ENCODE results near the gene TNFRSF6B.

The TNFRSF6B gene

GRCh38 chr20:63744574-63745423 is 48.3 kb downstream of the TNFRSF6B start:
- DNase-seq (ENCODE audit: low spot score in 2 of 2), result no peak
- H3K9me3 Mint-ChIP-seq, result no peaks in the 10 kb centered on the region

GRCh38 chr20:63745424-63745805 is 49.0 kb downstream of the TNFRSF6B start:
- DNase-seq (ENCODE audit: low spot score in 2 of 2) (no peak), ATAC-seq (ENCODE audit: low read depth) (no peak)
- Mint-ChIP-seq H3K4me1 (no peaks in the 10 kb centered on the region), H3K27ac (no peak overlapping the region), H3K36me3 (no peaks in the 10 kb centered on the region), H3K27me3 (peaks cover 1% of the 10 kb centered on the region), H3K4me3 (no peak overlapping the region), H3K9me3 (no peaks in the 10 kb centered on the region)

More at GRCh38 chr20:63744574-63745423, 48.3 kb downstream of the TNFRSF6B start:
- no peak for ATAC-seq (ENCODE audit: low read depth)
- peaks cover 1% of the 10 kb centered on the region for H3K27me3 Mint-ChIP-seq
- H3K27ac Mint-ChIP-seq, result no peak overlapping the region
- H3K4me3 Mint-ChIP-seq, result no peak overlapping the region
- no peaks in the 10 kb centered on the region for H3K36me3 Mint-ChIP-seq
- no peaks in the 10 kb centered on the region for H3K4me1 Mint-ChIP-seq

- H3K27ac Mint-ChIP-seq, result no peak overlapping the region
- no peak overlapping the region for H3K4me3 Mint-ChIP-seq
- H3K4me1 Mint-ChIP-seq, result no peaks in the 10 kb centered on the region
- H3K36me3 Mint-ChIP-seq, result no peaks in the 10 kb centered on the region
- ATAC-seq (ENCODE audit: low read depth) (no peak), DNase-seq (ENCODE audit: low spot score in 2 of 2) (no peak)
- peaks cover 1% of the 10 kb centered on the region for H3K27me3 Mint-ChIP-seq
- H3K9me3 Mint-ChIP-seq, result no peaks in the 10 kb centered on the region
These were observed 49.7 kb downstream of the TNFRSF6B start for GRCh38 chr20:63745961-63746731.

GRCh38 chr20:63746751-63747315 is 50.4 kb downstream of the TNFRSF6B start:
- ATAC-seq (ENCODE audit: low read depth), result no peak
- H3K27me3 Mint-ChIP-seq, result peaks cover 1% of the 10 kb centered on the region

GRCh38 chr20:63747622-63748069 is 51.2 kb downstream of the TNFRSF6B start:
- ATAC-seq (ENCODE audit: low read depth) (no peak), DNase-seq (ENCODE audit: low spot score in 2 of 2) (no peak)
- no peak overlapping the region for H3K4me3 Mint-ChIP-seq
- H3K27me3 Mint-ChIP-seq, result peaks cover 1% of the 10 kb centered on the region
- no peaks in the 10 kb centered on the region for H3K9me3 Mint-ChIP-seq
- H3K4me1 Mint-ChIP-seq, result no peaks in the 10 kb centered on the region
- H3K27ac Mint-ChIP-seq, result no peak overlapping the region
- no peaks in the 10 kb centered on the region for H3K36me3 Mint-ChIP-seq

More at GRCh38 chr20:63746751-63747315, 50.4 kb downstream of the TNFRSF6B start:
- Mint-ChIP-seq H3K9me3 (no peaks in the 10 kb centered on the region), H3K36me3 (no peaks in the 10 kb centered on the region), H3K4me1 (no peaks in the 10 kb centered on the region), H3K27ac (no peak overlapping the region), H3K4me3 (no peak overlapping the region)
- no peak for DNase-seq (ENCODE audit: low spot score in 2 of 2)
